Fibroblast of skin of right quadriceps (primary cell): ENCODE data around the gene KIF26A.

Experiments used
- DNase-seq: peaks from one replicate; pipeline ENCODE4 v3.0.0-alpha.2; 2013

The KIF26A gene

DNA sequence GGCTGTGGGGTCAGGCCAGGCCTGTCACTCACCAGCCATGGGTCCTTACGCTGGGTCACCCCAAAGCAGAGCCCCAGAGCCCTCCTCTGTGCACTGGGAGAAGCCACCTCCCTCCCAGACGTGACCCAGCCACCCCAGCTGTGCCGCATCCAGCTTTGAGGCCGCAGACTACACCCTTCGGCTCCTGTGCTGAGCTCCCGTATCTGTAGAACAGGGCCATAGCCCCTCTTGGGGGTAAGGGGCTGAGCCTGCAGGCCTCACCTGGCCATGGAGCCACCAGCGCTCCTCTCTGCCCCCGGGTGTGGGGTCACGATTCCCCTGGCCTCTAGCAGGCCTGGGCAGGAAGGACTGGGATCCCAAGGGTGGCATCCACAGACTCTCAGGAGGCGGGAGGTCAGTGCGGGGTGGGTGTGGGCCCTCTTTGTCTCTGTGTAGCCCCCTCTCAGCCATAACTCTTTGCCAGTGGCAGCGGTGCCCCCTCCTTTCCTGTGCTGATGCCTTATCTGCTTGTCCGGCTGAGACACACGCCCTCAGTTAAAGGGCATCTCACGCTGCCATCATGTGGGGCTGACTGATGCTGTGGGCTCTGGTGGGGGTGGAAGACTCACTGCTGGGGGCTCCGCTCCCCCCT, 36.6 kb upstream of the KIF26A start:
- DNase-seq, result no peak

DNA sequence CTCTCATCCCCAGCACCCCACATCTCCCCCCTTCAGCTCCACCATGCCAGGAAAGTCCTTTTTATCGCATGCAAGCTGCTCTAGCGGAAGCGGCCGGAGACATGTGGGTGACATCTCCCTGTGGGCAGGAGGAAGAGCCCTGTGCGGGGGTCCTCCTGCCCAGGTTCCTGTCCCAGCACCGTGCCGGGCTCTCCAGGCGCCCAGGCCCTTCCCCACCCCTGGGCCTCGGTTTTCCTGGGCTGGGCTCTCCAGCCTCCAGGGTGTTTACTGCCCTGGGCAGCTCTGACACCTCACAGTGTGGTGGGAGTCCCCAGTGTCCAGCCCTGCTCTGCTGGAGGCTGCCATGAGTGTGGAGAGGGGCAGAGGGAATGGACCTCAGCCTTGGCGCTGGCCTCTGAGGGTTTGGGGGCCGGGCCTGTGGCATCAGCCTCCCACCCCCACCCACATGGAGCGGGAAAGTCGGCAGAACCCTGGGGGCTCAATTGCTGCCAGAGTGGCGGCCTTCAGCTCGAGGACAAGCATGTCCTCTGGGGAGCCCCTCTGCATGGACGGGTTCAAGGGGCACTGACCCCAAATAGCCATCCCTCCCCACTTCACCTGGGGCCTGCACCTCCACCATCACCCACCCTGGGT, 36.0 kb upstream of the KIF26A start:
- no peak for DNase-seq

DNA sequence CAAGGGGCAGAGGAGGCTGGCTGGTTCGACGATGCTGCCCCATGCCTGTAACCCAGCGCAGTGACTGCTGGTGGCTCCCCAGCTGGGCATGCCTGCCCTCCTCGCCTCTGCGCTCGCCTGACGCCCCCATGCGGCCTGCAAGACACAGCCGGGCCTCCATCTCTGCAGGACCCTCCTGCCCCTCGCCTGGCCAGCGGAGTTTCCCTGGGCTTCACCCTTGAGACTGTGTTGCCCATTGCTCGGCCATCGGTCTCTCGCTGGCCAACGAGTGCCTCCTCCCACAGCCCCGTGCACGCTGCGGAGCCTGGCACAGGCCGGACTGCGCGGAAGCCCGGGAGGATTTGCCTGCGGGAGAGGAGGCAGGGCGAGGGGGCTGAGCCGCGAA, 35.3 kb upstream of the KIF26A start:
- DNase-seq, result no peak

DNA sequence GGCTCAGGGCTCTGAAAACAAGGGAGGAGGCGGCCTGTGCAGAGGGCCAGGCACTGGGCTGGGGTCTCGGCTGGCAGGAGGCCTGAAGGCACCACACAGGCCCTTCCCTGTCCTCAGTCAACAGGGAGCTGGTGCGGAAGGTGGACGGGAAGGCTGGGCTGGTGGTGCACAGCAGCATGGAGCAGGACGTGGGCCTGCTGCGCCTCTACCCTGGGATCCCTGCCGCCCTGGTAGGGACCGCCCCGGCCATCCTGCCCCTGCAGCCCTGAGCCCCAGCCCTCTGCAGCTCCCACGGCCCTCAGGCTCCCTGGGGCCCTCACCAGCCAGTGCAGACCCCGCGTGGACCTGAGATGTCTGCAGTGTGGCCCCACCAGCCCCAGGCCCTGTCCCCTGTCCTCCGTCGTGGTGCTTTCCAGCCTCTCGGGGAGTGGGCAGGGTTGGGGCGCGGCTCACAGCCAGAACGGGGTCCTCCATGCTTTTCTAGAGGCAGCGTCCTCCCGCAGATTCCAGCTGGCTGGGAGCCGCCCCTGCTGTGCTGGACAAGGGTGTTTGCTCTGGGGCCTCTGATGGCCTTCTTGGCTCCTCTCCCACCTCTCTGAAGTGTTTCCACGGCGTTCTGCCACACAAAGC, 34.8 kb upstream of the KIF26A start:
- DNase-seq, result no peak

DNA sequence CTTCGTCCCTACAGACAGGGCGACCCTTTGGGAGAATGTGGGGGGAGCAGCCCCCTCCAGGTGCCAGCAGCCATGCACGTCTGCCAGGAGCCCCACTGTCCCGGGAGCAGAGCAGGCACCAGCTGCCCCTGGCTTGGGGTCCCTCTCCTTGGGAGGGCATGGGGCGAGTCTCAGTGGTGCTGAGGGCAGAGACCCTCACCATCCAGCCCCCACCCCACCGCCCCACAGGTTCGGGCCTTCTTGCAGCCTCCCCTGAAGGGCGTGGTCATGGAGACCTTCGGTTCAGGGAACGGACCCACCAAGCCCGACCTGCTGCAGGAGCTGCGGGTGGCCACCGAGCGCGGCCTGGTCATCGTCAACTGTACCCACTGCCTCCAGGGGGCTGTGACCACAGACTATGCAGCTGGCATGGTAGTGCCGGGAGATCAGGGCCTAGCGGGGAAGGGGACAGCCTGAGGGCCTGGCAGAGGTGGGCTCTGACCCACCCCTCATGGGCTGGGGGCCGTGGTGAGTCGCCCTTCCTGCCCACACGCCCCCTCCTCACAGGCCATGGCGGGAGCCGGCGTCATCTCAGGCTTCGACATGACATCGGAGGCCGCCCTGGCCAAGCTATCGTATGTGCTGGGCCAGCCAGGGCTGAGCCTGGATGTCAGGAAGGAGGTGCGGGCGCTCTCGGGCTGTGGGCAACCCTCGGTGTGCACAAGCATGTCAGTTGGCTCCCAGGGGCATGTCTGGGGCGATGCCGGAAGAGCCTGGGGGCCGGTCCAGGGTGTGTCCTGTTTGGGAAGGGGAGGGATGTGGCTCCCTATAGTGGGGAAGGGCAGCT, 34.1 kb upstream of the KIF26A start:
- no peak for DNase-seq

DNA sequence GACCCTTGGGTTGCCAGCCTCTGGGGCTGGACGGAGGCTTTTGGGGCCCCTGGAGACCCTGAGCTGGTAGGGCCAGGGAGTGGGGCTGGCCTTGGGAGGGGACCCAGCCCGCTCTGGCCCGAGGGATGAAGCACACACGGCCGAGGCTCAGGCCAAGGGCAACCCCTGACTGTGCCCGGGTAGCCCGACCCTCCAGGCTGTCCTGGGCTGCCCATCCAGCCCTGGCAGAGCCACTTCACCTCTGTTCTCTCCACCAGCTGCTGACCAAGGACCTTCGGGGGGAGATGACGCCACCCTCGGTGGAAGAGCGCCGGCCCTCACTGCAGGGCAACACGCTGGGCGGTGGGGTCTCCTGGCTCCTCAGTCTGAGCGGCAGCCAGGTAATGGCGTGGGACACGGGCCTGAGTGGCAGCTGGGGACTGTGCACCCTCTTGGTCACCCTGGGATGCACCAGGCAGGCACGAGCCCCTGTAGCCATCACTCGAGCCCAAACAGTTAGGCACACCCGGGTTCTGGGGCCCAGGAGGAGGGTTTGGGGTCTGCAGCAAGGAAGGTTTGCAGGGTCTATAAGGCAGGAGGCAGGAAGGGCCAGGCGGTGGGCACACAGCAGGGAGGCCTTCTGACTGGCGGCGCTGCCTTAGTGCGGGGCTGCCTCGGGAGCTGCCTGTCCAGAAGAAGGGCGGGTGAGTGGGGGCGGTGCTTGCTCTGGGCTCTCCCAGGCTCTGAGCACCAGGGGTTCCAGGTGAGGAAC, 33.1 kb upstream of the KIF26A start:
- no peak for DNase-seq

DNA sequence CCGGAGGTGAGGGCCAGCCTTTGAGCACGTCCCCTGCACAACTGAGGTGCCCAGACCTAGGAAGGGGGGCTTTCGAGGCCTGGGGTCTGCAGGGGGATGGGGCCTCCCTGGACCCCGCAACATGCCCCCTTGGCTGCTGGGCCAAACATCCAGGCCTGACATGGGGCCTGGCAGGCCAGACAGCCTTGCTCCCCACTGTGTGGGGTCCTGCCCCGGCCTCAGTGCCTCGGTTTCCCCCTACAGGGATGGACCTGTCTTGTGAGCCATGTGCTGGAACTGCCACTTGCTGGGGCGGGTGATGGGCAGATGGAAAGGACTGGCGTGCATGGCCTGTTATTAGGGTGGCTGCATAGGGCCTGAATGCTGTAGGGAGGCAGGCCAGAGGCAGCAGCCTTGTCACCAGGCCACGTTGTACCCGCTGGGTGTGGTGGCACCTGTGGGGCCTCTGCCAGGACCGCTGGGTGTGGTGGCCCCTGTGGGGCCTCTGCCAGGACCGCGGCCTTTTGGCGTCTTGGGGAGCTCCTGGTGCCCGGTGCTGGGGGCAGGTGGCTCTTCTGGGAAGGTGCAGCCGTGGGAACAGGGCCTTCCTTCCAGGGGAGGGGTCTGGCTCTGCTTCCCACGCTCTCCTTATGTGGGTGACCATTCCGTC, 32.4 kb upstream of the KIF26A start:
- no peak for DNase-seq

DNA sequence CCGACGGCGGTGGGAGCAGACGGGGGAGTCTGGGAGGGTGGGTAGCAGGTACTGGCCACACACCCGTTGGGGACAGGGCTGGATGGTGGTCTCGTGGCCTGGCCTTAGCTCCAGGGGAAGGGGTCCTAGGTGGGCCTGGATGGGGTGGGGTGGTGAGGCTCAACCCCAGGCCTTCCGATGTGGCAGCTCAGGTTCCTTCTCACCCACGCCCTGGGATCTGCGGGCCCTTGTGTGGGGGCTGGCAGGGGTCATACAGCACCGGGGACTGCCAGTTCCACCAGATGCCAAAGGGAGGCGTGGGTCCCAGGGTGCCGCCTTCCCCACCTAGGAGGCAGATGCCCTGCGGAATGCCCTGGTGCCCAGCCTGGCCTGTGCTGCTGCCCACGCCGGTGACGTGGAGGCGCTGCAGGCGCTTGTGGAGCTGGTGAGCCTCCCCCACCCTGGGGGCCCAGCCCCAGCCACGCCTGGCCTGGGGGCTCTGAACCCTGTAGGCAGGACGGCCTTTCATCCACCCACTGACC, 31.9 kb upstream of the KIF26A start:
- no peak for DNase-seq

DNA sequence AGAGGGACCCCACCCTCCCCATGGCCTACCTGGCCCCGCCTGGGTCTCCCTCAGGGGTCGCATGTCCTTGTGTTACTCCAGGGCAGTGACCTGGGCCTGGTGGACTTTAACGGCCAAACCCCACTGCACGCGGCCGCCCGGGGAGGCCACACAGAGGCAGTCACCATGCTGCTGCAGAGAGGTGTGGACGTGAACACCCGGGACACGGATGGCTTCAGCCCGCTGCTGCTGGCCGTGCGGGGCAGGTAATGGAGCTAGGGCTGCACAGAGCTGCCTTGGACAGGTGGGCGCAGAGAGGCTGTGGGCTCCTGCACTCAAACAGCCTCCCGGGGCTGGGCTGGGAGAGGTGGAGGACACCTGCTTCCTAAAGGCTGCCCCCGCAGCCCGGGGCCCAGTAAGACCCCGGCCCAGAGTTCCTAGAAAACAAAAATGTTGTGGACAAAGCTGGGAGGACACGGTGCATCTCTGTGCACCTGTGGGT, 31.2 kb upstream of the KIF26A start:
- DNase-seq, result no peak

DNA sequence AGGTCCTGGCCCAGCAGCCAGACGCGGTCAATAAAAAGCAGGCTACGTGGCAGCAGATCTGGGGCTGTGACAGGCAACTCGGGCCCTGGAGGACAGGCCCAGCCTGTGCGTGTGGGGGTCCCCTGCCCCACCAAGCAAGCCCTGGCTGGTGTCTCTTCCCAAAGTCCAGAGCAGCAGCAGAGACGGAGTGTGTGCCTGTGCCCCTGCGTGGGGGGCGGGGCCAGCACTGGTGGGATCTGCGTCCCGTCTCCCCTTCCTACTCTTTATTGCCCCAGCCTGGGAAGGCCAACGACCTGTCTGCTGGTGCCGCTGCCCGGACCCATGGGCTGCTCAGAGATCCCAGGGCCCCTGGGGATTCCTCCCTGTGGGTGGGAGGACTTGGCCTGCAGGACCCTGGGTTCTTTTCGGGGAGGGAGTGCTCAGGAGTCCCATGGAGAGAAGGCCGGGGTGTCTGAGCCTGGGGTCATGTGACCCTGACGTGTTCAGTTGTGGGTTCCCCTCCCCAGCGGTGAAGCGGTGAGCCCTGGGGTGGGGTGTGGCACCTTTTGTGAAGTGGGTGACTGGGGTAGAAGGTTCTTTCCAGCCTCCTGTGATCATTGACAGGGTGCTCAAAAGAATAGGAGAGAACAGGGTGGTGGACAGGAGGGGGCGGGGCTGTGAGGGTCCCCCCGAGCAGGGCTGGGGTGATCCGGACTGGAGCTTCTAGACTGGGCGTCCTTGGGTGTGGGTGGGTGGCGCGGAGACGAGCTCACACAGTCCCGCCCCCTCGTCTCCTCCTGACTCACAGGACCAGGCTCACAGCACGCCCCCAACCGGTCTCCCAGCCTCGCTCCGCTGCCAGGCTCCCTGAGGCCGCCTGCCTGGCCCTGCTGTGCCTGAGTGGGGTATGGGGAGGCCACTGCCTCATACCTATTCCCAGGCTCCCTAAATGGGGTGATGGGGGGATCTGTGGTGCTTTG, 30.5 kb upstream of the KIF26A start:
- DNase-seq, result no peak

DNA sequence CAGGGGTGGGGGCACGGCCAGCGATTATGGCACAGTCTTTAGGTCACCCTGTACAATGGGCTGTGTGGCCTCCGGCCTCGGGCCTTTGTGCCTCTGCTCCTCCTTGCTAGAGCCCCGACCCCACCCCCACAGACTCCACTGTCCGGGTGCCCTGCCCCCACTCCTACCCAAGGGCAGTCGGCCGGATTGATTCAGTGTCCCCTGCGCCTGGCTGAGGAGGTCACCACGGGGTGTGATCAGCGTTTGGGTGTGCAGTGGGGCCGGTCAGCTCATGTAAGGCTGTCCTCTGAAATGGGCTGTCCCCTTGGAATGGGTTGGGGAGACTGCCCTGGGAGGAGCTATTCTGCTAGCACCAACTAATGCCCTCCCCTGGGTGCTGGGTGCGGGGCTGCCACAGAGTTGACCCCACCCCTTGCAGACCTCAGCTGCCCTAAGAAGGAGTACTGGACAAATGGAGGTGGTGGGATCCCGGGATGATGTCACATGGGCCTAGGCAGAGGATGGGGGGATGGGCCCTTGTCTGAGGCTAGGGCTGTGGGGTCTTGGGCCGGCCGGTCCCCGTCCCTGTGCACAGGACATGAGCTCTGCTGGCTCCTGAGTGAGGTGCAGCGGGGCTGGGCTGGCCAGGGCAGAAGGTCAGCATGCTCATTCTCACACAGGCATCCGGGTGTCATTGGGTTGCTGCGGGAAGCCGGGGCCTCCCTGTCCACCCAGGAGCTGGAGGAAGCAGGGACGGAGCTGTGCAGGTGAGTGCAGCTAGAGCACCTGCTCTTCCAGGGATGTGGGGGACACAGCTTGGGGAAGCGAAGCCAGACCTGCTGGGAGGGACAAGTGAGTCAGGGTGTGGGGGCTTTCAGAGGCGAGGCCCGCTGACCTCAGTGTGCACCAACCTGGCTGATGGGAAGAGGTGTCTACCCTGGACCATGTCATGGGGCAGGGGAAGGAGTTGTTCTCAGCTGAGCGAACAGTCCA, 29.5 kb upstream of the KIF26A start:
- DNase-seq, result no peak

DNA sequence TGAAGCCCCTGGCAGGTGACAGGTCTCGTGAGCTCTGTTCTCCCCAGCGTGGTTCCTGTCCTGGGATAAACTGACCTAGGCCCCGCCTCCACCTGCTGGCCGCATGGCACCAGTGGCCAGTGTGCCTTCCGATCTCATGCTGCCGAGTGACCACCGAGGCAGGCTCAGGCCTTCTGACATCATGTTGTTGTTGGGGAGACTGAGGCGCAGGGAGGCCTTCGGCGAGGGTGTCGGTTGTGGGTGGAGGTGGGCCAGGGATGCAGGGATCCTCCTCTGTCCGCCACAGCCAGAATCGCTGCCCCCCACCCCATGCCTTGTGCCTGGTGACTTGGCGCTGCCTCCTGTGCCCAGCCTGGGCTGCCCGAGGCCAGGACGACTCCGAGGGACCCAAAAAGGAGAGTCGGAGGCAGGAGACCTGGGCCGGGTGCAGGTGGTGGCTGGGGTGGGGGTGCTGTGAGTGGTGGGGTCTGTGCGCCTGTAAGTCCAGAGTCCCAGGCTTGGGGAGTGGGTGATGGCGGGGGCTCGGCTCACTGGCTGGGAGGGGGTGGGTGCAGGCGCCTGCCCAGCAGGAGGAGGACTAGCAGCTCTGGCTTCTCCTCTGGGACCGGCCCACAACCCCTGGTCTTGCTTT, 28.5 kb upstream of the KIF26A start:
- no peak for DNase-seq

DNA sequence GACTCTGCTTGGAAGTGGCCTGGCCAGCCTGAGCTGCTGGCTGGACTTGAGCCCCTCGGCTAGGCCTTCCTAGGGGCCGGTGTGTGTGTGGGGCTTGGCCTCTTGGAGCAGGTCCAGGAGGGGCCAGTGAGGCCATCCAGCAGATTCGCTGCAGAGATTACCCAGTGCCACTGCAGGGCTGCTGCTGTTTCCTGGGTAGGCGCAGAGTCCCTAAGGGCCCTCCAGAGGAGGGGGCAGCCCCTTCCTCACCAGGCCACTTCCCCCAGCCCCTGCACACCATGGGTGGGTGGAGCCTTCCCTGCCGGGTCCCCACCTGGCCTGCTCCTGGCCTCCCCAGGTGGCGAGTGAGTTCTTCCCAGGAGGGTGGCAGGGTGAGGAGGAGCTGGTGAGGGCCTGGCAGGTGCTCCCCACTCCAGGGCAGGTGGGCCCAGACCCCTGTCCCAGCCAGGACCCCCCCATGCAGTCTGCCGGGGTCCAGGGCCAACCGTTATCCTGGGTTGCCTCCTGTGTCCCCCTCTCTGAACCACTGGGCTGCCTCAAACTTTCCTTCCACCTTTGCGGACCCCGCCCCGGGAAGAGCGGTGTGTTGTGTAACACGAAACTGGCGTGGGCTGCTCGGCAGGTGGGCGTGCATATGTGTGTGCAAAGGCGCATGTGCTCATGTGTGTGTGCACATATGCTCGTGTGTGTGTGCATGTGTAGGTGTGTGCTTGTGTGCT, 27.7 kb upstream of the KIF26A start:
- DNase-seq, result no peak

DNA sequence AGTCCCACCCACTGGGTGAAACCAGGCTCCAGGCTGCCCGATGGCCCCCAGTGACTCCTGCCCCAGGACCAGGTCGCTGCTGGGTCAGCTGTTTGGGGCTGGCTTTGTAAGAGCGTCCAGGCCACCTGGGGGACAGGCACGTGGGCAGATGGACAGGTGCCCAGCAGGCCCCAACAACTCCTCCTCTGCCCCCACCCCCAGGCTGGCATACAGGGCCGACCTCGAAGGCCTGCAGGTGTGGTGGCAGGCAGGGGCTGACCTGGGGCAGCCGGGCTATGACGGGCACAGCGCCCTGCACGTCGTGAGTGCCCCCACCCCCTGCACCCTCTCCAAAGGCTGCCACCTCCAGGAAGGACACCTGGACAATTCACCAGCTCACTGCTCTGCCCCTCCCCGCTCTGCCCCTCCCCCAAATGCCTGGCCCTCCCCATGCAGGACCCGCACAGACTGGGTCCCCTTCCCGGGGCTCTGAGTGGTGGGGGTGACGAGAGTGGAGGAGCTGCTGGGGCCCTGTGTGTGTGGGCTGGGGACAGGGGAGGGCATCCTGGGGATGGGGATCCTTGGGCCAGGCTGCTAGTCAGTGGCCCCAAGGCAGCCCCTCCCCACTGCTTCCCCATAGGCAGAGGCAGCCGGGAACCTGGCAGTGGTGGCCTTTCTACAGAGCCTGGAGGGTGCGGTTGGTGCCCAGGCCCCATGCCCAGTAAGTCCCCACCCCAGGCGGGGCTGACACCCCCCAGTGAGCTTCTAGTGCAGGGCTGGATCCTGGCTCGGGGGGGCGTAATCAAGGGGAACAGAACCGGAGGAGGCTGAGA, 26.9 kb upstream of the KIF26A start:
- DNase-seq, result no peak

DNA sequence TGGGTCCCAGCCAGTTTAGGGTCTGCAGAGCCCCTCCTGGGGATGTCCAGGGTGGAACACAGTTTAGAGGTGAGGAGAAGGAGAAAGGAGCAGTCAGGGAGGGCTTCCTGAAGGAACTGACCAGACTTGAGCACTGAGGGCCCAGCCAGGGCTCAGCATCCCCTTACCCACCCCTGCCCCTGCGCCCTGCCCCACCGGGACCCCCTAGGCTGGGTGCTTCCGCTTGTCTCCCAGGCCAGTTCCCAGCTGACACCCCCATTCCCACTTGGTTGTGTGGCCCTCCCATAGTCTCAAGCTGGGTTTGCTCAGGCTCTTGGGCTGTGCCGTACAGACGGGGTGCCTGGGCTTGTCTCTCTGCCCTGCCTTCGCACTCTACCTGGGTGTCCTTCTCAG, 26.3 kb upstream of the KIF26A start:
- no peak for DNase-seq

DNA sequence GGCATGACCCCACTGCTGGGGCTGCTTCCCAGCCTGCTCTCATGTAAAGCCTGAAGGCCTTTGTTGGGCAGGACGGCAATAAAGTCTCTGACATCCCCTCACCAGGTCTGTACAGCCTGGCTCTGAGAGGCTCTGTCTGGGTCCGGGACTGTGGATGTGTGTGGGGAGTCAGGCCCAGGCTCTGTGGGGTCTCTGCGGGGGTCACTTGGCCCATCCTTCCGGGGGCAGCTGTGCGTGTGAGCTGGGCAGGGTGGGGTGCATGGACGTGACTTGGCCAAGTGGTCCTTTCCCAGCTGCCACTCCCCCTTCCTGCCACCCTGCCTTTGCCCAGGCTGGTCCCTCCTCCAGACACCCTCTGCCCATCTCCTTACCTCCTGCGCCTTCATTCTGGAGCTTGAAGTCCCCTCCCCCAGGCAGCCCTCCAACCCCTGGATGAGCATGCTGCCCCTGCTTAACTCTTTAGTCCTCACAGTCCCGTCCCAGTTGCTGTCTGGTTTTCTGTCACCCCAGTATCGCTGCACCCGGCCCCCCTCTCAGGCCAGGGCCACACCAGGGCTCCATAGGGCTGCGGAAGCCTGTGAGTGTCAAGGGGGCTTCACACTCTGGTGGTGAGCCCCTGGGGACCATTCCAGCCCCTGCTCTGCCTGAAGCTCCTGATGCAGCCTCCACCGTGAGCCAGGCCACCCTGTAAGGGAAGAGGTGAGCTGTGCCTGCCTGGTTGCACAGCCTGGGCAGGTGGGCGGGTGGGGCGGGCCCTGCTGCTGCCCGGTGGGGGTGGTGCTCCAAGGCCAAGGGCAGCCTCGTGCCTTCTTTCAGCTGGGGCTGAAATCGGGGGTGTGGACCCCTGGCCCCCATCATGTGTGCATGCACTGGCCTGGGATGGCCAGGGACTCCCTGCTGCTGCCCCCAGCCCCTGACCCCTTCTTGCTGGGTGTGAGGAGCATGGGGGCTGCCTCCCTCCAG, 25.5 kb upstream of the KIF26A start:
- DNase-seq, result no peak
